WTC11 (cell line): ENCODE data around the gene TYROBP.

Experiments used
- GTF2I ChIP-seq: fragments of 250-450 bp; sonication (Bioruptor Pico); conservative IDR thresholded peaks from 2 replicates; pipeline ENCODE4 v1.4.0; 2021; ENCODE audit warnings: mild to moderate bottlenecking
- TEAD4 ChIP-seq: sonication (generic); formaldehyde crosslinking; IDR thresholded peaks from 2 replicates; pipeline ENCODE4 v1.8.0; 2022; ENCODE audit warnings: mild to moderate bottlenecking, missing genetic modification reagents
- ZBTB21 ChIP-seq: sonication (generic); formaldehyde crosslinking; IDR thresholded peaks from 2 replicates; pipeline ENCODE4 v1.8.1; 2023; ENCODE audit warnings: mild to moderate bottlenecking, missing genetic modification reagents, borderline replicate concordance
- TF ChIP-seq, protein P1 (sequence below): fragments of 200-600 bp; IDR thresholded peaks from 2 replicates; pipeline ENCODE4 v1.8.0; 2022; ENCODE audit warnings: antibody characterized with exemption
- TF ChIP-seq, protein P2 (sequence below): sonication (generic); formaldehyde crosslinking; conservative IDR thresholded peaks from 2 replicates; pipeline ENCODE4 v1.8.1; 2022; ENCODE audit warnings: mild to moderate bottlenecking, missing genetic modification reagents
- TF ChIP-seq, protein P3 (sequence below): sonication (generic); formaldehyde crosslinking; IDR thresholded peaks from 2 replicates; pipeline ENCODE4 v1.8.0; 2022; ENCODE audit warnings: mild to moderate bottlenecking, missing genetic modification reagents

DNA sequence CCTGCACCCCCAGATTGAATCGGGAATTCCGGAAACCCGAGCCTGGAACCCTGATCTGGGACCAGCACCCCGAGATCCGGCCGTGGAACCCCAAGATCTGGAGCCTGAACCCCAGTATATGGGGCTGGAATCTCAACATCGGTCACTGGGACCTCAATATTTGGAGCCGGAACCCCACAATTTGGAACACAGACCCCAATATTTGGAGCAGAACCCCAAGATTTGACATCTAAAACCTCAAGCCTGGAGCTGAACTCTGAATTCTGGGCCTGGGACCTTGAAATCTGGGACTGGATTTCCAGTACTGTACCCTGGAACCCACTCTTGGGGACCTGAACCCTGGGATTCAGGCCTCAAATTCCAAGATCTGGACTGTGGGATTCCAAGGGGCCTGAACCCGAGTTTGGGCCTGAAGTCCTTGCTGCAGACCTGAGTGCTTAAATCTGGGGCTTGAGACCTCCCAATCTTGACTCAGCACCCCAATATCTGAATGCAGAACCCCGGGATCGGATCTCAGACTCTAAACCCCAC is 28.7 kb upstream of the TYROBP start:
- TF ChIP-seq ZBTB21 (CRISPR knock-in tag) = no peak
- no peak for TF ChIP-seq GTF2I (CRISPR knock-in tag)
- no peak for TF ChIP-seq TEAD4
- TF ChIP-seq, protein P1, sequence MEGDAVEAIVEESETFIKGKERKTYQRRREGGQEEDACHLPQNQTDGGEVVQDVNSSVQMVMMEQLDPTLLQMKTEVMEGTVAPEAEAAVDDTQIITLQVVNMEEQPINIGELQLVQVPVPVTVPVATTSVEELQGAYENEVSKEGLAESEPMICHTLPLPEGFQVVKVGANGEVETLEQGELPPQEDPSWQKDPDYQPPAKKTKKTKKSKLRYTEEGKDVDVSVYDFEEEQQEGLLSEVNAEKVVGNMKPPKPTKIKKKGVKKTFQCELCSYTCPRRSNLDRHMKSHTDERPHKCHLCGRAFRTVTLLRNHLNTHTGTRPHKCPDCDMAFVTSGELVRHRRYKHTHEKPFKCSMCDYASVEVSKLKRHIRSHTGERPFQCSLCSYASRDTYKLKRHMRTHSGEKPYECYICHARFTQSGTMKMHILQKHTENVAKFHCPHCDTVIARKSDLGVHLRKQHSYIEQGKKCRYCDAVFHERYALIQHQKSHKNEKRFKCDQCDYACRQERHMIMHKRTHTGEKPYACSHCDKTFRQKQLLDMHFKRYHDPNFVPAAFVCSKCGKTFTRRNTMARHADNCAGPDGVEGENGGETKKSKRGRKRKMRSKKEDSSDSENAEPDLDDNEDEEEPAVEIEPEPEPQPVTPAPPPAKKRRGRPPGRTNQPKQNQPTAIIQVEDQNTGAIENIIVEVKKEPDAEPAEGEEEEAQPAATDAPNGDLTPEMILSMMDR = no peak
- TF ChIP-seq, protein P2, sequence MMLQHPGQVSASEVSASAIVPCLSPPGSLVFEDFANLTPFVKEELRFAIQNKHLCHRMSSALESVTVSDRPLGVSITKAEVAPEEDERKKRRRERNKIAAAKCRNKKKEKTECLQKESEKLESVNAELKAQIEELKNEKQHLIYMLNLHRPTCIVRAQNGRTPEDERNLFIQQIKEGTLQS (CRISPR knock-in tag) = no peak
- TF ChIP-seq, protein P3, sequence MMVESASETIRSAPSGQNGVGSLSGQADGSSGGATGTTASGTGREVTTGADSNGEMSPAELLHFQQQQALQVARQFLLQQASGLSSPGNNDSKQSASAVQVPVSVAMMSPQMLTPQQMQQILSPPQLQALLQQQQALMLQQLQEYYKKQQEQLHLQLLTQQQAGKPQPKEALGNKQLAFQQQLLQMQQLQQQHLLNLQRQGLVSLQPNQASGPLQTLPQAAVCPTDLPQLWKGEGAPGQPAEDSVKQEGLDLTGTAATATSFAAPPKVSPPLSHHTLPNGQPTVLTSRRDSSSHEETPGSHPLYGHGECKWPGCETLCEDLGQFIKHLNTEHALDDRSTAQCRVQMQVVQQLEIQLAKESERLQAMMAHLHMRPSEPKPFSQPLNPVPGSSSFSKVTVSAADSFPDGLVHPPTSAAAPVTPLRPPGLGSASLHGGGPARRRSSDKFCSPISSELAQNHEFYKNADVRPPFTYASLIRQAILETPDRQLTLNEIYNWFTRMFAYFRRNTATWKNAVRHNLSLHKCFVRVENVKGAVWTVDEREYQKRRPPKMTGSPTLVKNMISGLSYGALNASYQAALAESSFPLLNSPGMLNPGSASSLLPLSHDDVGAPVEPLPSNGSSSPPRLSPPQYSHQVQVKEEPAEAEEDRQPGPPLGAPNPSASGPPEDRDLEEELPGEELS (CRISPR knock-in tag) = no peak
